Mucosa of rectum (tissue), 2 donors: Measurements from ENCODE around the gene DCDC2.
"Not testable (repeated sequence)": the region's sequence is repeated elsewhere in the genome, so short reads cannot be mapped to it uniquely, and the experiment has no call there.

Source experiments
- H3K27ac ChIP-seq, 2 donors: one replicate each; pipeline ENCODE4 v1.7.0; 2013; ENCODE audit warnings: inconsistent platforms in 2 of 2, low read depth in 2 of 2, low read length in 2 of 2
- H3K27me3 ChIP-seq, 2 donors: one replicate each; pipeline ENCODE4 v1.7.0; 2013; ENCODE audit warnings: low read length in 2 of 2; ENCODE audit not compliant: control insufficient read depth in 2 of 2, insufficient read depth in 2 of 2
- H3K36me3 ChIP-seq, 2 donors: one replicate each; pipeline ENCODE4 v1.7.0; 2013; ENCODE audit warnings: low read length in 2 of 2; ENCODE audit not compliant: control insufficient read depth in 2 of 2, insufficient read depth in 2 of 2
- H3K4me1 ChIP-seq, 2 donors: one replicate each; pipeline ENCODE4 v1.7.0; 2013; ENCODE audit warnings: low read length in 2 of 2, mild to moderate bottlenecking in 1 of 2; ENCODE audit not compliant: control insufficient read depth in 2 of 2, insufficient read depth in 2 of 2
- H3K4me3 ChIP-seq, 2 donors: one replicate each; pipeline ENCODE4 v1.7.0; 2013; ENCODE audit warnings: low read length in 2 of 2
- H3K9ac ChIP-seq, 2 donors: one replicate each; pipeline ENCODE4 v1.7.0; 2013; ENCODE audit warnings: low read length in 2 of 2, low read depth in 1 of 2, mild to moderate bottlenecking in 1 of 2
- H3K9me3 ChIP-seq, 2 donors: one replicate each; pipeline ENCODE4 v1.7.0; 2013; ENCODE audit warnings: low read length in 2 of 2; ENCODE audit not compliant: control insufficient read depth in 2 of 2
- donor health status: healthy.
- donor health status: Normal muscosa, but diverticular disease.

DCDC2 gene

GRCh38 chr6:24152014-24152413 is 205.8 kb downstream of the DCDC2 start:
- H3K27ac ChIP-seq: no peak overlapping the region
- H3K4me3 ChIP-seq: no peak overlapping the region
- H3K9me3 ChIP-seq: no peaks in the 10 kb centered on the region
- H3K27me3 ChIP-seq: no peaks in the 10 kb centered on the region
- H3K9ac ChIP-seq: no peak overlapping the region
- H3K36me3 ChIP-seq: no peaks in the 10 kb centered on the region
- H3K4me1 ChIP-seq: no peaks in the 10 kb centered on the region

- Histone ChIP-seq H3K9ac (no peak overlapping the region), H3K36me3 (no peaks in the 10 kb centered on the region), H3K4me1 (no peaks in the 10 kb centered on the region), H3K9me3 (no peaks in the 10 kb centered on the region), H3K27me3 (no peaks in the 10 kb centered on the region), H3K4me3 (no peak overlapping the region), H3K27ac (no peak overlapping the region)
Measured at GRCh38 chr6:24149836-24150235, 208.0 kb downstream of the DCDC2 start.

- H3K27ac ChIP-seq: no peak overlapping the region
- no peak overlapping the region for H3K9ac ChIP-seq
- no peak overlapping the region for H3K4me3 ChIP-seq
- no peaks in the 10 kb centered on the region for H3K36me3 ChIP-seq
- H3K9me3 ChIP-seq: no peaks in the 10 kb centered on the region
- H3K27me3 ChIP-seq: no peaks in the 10 kb centered on the region
- no peaks in the 10 kb centered on the region for H3K4me1 ChIP-seq
Measured at GRCh38 chr6:24149296-24149695, 208.6 kb downstream of the DCDC2 start.

GRCh38 chr6:24148684-24149083 is 209.2 kb downstream of the DCDC2 start:
- Histone ChIP-seq H3K4me3 (no peak overlapping the region), H3K9ac (no peak overlapping the region), H3K4me1 (no peaks in the 10 kb centered on the region), H3K27me3 (no peaks in the 10 kb centered on the region), H3K27ac (no peak overlapping the region), H3K9me3 (no peaks in the 10 kb centered on the region), H3K36me3 (no peaks in the 10 kb centered on the region)

GRCh38 chr6:24148154-24148570 is 209.7 kb downstream of the DCDC2 start:
- Histone ChIP-seq H3K27me3 (no peaks in the 10 kb centered on the region), H3K27ac (no peak overlapping the region), H3K36me3 (no peaks in the 10 kb centered on the region), H3K9ac (no peak overlapping the region), H3K4me3 (no peak overlapping the region), H3K9me3 (no peaks in the 10 kb centered on the region), H3K4me1 (no peaks in the 10 kb centered on the region)

GRCh38 chr6:24147511-24148153 is 210.2 kb downstream of the DCDC2 start:
- no peak overlapping the region for H3K27ac ChIP-seq

GRCh38 chr6:24146871-24147270 is 211.0 kb downstream of the DCDC2 start:
- no peak overlapping the region for H3K4me3 ChIP-seq
- no peaks in the 10 kb centered on the region for H3K27me3 ChIP-seq
- no peaks in the 10 kb centered on the region for H3K36me3 ChIP-seq
- H3K4me1 ChIP-seq: no peaks in the 10 kb centered on the region
- no peaks in the 10 kb centered on the region for H3K9me3 ChIP-seq
- no peak overlapping the region for H3K27ac ChIP-seq
- H3K9ac ChIP-seq: no peak overlapping the region

More at GRCh38 chr6:24147511-24148153, 210.2 kb downstream of the DCDC2 start:
- Histone ChIP-seq H3K4me1 (no peaks in the 10 kb centered on the region), H3K36me3 (no peaks in the 10 kb centered on the region), H3K4me3 (no peak overlapping the region), H3K9ac (no peak overlapping the region), H3K9me3 (no peaks in the 10 kb centered on the region), H3K27me3 (no peaks in the 10 kb centered on the region)

GRCh38 chr6:24145690-24146131 is 212.1 kb downstream of the DCDC2 start:
- H3K27me3 ChIP-seq: no peaks in the 10 kb centered on the region
- H3K9me3 ChIP-seq: no peaks in the 10 kb centered on the region
- H3K4me1 ChIP-seq: no peaks in the 10 kb centered on the region
- no peak overlapping the region for H3K4me3 ChIP-seq
- H3K9ac ChIP-seq: no peak overlapping the region
- no peaks in the 10 kb centered on the region for H3K36me3 ChIP-seq
- H3K27ac ChIP-seq: no peak overlapping the region

GRCh38 chr6:24142733-24143132 is 215.1 kb downstream of the DCDC2 start:
- H3K27ac ChIP-seq, H3K9me3 ChIP-seq, H3K27me3 ChIP-seq, H3K4me1 ChIP-seq, H3K4me3 ChIP-seq, H3K9ac ChIP-seq, H3K36me3 ChIP-seq: not testable (repeated sequence)

GRCh38 chr6:24140591-24140990 is 217.3 kb downstream of the DCDC2 start:
- Histone ChIP-seq H3K27ac (no peak overlapping the region), H3K36me3 (no peaks in the 10 kb centered on the region), H3K4me1 (no peaks in the 10 kb centered on the region), H3K9me3 (no peaks in the 10 kb centered on the region), H3K4me3 (no peak overlapping the region), H3K27me3 (no peaks in the 10 kb centered on the region), H3K9ac (no peak overlapping the region)

GRCh38 chr6:24139639-24140038 is 218.2 kb downstream of the DCDC2 start:
- no peak overlapping the region for H3K9ac ChIP-seq
- H3K9me3 ChIP-seq: no peaks in the 10 kb centered on the region
- no peaks in the 10 kb centered on the region for H3K36me3 ChIP-seq
- no peak overlapping the region for H3K4me3 ChIP-seq
- no peak overlapping the region for H3K27ac ChIP-seq
- H3K4me1 ChIP-seq: no peaks in the 10 kb centered on the region
- no peaks in the 10 kb centered on the region for H3K27me3 ChIP-seq
